Choroid plexus epithelial cell (primary cell): ENCODE results near the gene CEP83.
A peak's percentile ranks its signal among the peaks of the same experiment; 100 is the strongest.
"Not testable (repeated sequence)": the region's sequence is repeated elsewhere in the genome, so short reads cannot be mapped to it uniquely, and the experiment has no call there.

Experiments
- DNase-seq: peaks from one replicate; pipeline ENCODE4 v3.0.0-alpha.2; 2010; ENCODE audit warnings: low read depth
- H3K4me3 ChIP-seq: 2 replicates; pipeline ENCODE4 v1.5.1; 2011; ENCODE audit warnings: low read depth, mild to moderate bottlenecking, control low read depth, low read length, moderate library complexity
- CTCF ChIP-seq: conservative IDR thresholded peaks from 2 replicates; pipeline ENCODE4 v1.5.1; 2011; ENCODE audit warnings: low read depth, mild to moderate bottlenecking, control low read depth, inconsistent platforms, low read length, moderate library complexity

Gene CEP83

DNA sequence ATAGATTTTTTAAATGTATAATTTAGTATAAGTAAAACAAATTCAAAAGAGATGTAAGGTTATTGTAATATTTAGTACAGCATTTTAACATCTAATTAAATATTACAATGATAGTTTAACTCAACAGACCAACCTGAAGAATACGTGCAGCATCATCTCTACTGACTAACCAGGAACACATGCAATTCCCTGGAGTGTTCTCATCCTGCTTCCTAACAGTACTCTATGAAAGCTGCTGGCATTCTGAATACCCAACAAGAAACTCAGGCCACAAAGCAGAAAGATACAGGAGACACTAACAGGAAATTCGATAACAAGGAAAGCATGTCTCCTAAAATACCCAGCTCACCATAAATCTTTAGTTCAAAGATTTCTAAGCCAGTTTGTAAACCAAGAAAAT lies 58.3 kb downstream of the CEP83 start:
- no peak for DNase-seq
- no peak overlapping the region for H3K4me3 ChIP-seq
- no peak for TF ChIP-seq CTCF

- DNase-seq, H3K4me3 ChIP-seq: not testable (repeated sequence)
Observed at GRCh38 chr12:94398685-94399084, 61.0 kb downstream of the CEP83 start.

GRCh38 chr12:94397401-94397800 lies 62.3 kb downstream of the CEP83 start:
- no peak for TF ChIP-seq CTCF
- no peak overlapping the region for H3K4me3 ChIP-seq
- no peak for DNase-seq

- not testable (repeated sequence) for H3K4me3 ChIP-seq, DNase-seq
Observed at GRCh38 chr12:94396014-94396413, 63.7 kb downstream of the CEP83 start.

DNA sequence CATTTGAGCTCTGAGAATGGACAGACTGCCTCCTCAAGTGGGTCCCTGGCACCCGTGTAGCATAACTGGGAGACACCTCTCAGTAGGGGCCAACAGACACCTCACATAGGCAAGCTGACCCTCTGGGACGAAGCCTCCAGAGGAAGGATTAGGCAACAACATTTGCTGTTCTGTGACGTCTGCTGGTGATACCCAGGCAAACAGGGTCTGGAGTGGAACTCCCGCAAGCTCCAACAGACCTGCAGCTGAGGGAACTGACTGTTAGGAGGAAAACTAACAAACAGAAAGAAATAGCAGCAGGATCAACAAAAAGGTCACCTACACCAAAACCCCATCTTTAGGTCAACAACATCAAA lies 69.6 kb downstream of the CEP83 start:
- H3K4me3 ChIP-seq: no peak overlapping the region
- TF ChIP-seq CTCF: no peak
- DNase-seq: no peak

DNA sequence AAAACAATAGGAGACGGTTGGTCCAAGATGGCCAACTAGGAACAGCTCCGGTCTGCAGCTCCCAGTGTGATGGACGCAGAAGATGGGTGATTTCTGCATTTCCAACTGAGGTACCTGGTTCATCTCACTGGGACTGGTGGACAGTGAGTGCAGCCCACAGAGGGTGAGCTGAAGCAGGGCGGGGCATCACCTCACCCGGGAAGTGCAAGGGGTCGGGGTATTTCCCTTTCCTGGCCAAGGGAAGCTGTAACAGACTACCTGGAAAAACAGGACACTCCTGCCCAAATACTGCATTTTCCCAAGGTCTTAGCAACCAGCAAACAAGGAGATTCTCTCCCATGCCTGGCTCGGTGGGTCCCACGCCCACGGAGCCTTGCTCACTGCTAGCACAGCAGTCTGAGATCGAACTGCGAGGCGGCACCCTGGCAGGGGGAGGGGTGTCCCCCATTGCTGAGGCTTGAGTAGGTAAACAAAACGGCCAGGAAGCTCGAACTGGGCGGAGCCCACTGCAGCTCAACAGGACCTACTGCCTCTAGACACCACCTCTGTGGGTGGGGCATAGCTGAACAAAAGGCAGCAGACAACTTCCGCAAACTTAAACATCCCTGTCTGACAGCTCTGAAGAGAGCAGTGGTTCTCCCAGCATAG lies 70.1 kb downstream of the CEP83 start:
- not testable (repeated sequence) for DNase-seq, H3K4me3 ChIP-seq

DNA sequence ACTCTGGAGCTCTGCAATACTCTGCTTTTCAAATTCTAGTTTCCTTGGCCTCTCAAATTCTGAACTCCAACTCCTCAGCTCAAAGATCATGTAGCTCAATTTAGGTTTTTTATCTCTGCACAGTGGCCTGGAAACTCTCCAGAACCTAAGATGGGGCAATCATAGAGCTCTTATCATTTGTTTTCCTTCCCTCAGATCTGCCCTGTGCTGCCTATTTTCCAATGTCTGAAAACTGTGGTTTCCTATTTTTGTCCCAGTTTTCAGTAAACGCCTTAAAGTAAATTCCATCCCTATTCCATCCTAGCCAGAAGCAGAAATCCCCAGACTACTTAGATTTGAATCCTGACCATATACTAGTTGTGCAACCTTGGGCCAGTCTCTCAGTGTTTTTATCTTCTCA lies 73.2 kb downstream of the CEP83 start:
- no peak for TF ChIP-seq CTCF
- DNase-seq: peak; percentile 51

DNA sequence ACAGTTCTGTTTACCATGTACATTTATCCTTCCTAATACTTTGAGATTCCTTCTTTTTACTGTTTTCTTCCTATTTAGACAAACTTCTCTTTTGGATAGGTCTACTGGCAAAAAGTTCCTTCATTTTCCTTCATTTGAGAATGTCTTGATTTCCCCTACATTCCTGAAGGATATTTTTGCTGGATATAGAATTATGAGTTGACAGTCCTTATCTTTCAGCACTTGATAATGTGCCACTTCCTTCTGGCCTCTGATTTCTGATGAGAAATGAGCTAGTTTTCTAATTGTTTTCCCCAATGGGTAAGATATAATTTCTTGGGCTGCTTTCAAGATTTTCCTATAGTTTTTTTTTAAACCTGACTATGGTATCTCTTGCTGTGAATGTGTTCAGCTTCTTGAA lies 75.6 kb downstream of the CEP83 start:
- no peak for DNase-seq
- H3K4me3 ChIP-seq: no peak overlapping the region
- TF ChIP-seq CTCF: no peak

More for the DNA sequence above, 73.2 kb downstream of the CEP83 start:
- H3K4me3 ChIP-seq: no peak overlapping the region

GRCh38 chr12:94380507-94380906 lies 79.2 kb downstream of the CEP83 start:
- no peak for DNase-seq
- H3K4me3 ChIP-seq: no peak overlapping the region
- TF ChIP-seq CTCF: no peak
